Activated CD8-positive, alpha-beta T cell treated with anti-CD3 and anti-CD28 coated beads, Interleukin-2, amount 10 ng/mL, durations not matched to agents 7 days and 5 days (primary cell): ENCODE data around the gene MGLL. TPM values are rescaled to one million over a fixed set of nuclear protein-coding genes. Genes with fewer than 3 reads are reported as not detected.
A peak's percentile ranks its signal among the peaks of the same experiment; 100 is the strongest.

ENCODE experiments used
- ATAC-seq: fragments of 150-1000 bp; cut with Tn5 transposase; one replicate; pipeline ENCODE4 v1.10.0; 2021; ENCODE audit warnings: moderate library complexity
- CTCF ChIA-PET: fragments of 350-600 bp; sonication (Branson Sonifier 250); formaldehyde crosslinking; loops from one replicate; lab custom pipeline; 2021; ENCODE audit warnings: antibody characterized with exemption; lab: Charles Lee
- POLR2A ChIA-PET: fragments of 350-600 bp; sonication (Branson Sonifier 250); formaldehyde crosslinking; loops from one replicate; lab custom pipeline; 2021; ENCODE audit warnings: antibody characterized with exemption; lab: Charles Lee
- DNase-seq: peaks from one replicate; pipeline ENCODE4 v3.0.0-alpha.2; 2020
- H3K27ac Mint-ChIP-seq: one replicate; pipeline ENCODE4 v1.8.0; 2021; ENCODE audit warnings: mild to moderate bottlenecking, mixed read lengths
- H3K27me3 Mint-ChIP-seq: one replicate; pipeline ENCODE4 v1.8.0; 2021; ENCODE audit warnings: low read depth, mixed read lengths
- H3K36me3 Mint-ChIP-seq: one replicate; pipeline ENCODE4 v1.8.0; 2021; ENCODE audit warnings: low read depth, mixed read lengths
- H3K4me1 Mint-ChIP-seq: one replicate; pipeline ENCODE4 v1.8.0; 2021; ENCODE audit warnings: low read depth, mixed read lengths
- H3K4me3 Mint-ChIP-seq: one replicate; pipeline ENCODE4 v1.8.0; 2021; ENCODE audit warnings: mild to moderate bottlenecking, mixed read lengths
- H3K9me3 Mint-ChIP-seq: one replicate; pipeline ENCODE4 v1.8.0; 2022; ENCODE audit warnings: mixed read lengths; ENCODE audit not compliant: insufficient read depth
- total RNA-seq, 2 experiments: library from RNA; stranded (reverse); gene quantifications; one replicate each; pipeline ENCODE4 v1.2.3, GENCODE V29; 2021

MGLL gene
- total RNA-seq, 2 experiments from 2014 or later = 1.5 to 2.2 TPM

DNA sequence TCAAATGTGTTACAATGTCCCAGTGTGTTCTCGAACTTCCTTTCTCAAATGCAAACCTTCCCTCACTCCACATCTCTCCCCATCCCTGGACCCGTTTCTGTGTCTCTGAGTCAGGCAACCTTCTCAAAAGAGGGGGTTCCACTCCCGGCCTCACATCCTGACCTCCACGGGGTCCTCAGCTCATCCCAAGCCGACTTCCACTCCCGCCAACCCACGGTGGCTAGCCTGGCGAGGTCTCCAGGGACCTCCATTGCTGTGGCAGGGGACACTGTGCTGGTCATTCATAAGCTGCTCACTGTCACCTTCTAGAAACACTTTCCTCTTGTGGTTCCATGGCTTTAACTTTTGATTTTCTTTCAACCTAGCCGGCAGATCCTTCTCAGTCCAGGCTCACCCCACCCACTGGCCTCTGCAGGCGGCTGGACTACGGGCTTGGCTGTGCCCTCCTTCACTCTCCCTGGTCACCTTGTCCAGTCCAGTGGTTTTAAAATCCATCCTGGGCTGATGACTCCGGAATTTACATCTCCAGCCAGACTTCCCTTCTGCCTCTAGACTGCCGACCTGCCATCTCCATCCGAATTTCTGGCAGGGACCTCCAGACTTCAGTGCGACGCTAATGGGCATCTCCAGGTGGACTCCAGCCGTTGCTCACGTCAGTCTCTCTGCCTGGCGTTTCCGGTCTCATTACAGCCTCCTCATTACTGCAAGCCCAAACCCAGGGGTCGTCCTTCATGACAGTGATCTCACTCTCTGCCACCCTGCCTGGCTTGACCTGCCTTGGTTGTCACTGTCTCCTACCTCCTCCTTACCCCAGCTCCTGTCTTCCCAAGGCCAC lies 129.6 kb downstream of the MGLL start:
- no peaks in the 10 kb centered on the region for H3K36me3 Mint-ChIP-seq
- H3K9me3 Mint-ChIP-seq = no peaks in the 10 kb centered on the region
- POLR2A ChIA-PET = no interaction called here
- no peak overlapping the region for H3K4me3 Mint-ChIP-seq
- no peak overlapping the region for H3K27ac Mint-ChIP-seq
- no peak for ATAC-seq
- no peak for DNase-seq
- H3K4me1 Mint-ChIP-seq = peaks cover 7% of the 10 kb centered on the region
- no peaks in the 10 kb centered on the region for H3K27me3 Mint-ChIP-seq
- CTCF ChIA-PET = interaction anchor here (1.7 kb wide), 1 partner anchor 98 kb away, joined by 4 read pairs; no protein-coding TSS in a partner anchor

- Mint-ChIP-seq H3K27ac (no peak overlapping the region), H3K4me1 (peaks cover 4% of the 10 kb centered on the region), H3K4me3 (no peak overlapping the region), H3K27me3 (no peaks in the 10 kb centered on the region), H3K36me3 (no peaks in the 10 kb centered on the region), H3K9me3 (no peaks in the 10 kb centered on the region)
- CTCF ChIA-PET = interaction anchor here (0.9 to 1.7 kb wide), 2 partner anchors 99 to 279 kb away, joined by 3 to 4 read pairs; no protein-coding TSS in a partner anchor
- no peak for DNase-seq
- no peak for ATAC-seq
- POLR2A ChIA-PET = no interaction called here
Observed at GRCh38 chr3:127691974-127692373, 130.3 kb downstream of the MGLL start.

DNA sequence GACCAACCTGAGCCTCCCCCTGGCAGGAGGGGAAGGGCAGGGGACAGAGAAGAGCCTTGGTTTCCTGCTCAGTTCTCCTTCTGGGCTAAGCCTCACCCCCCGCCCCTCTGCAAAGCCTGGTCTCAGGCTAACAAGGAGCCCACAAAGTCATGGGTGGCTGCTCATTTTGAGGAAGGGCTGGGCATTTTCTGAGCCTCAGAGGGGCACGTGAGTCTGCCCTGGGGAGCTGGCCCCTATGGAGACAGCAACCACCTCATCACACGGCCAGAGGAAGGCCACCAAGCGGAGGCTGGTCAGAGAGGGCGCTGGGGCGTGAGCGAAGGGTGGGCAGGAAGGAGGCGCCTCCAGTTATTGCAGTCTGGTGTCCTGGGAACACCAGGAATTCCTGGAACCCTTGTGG lies 130.8 kb downstream of the MGLL start:
- no peak for ATAC-seq
- POLR2A ChIA-PET = no interaction called here
- no peaks in the 10 kb centered on the region for H3K4me1 Mint-ChIP-seq

GRCh38 chr3:127690823-127691452 lies 131.4 kb downstream of the MGLL start:
- no peak for DNase-seq
- no peaks in the 10 kb centered on the region for H3K36me3 Mint-ChIP-seq
- no peak overlapping the region for H3K27ac Mint-ChIP-seq
- POLR2A ChIA-PET = no interaction called here
- H3K27me3 Mint-ChIP-seq = no peaks in the 10 kb centered on the region
- CTCF ChIA-PET = interaction anchor here (0.9 to 1.2 kb wide), 4 partner anchors 12 to 280 kb away, joined by 3 to 5 read pairs (median 3); no protein-coding TSS in a partner anchor
- ATAC-seq = peak; percentile 50
- no peak overlapping the region for H3K4me3 Mint-ChIP-seq
- H3K4me1 Mint-ChIP-seq = no peaks in the 10 kb centered on the region
- H3K9me3 Mint-ChIP-seq = no peaks in the 10 kb centered on the region

More for the DNA sequence above, 130.8 kb downstream of the MGLL start:
- H3K36me3 Mint-ChIP-seq = no peaks in the 10 kb centered on the region
- H3K4me3 Mint-ChIP-seq = no peak overlapping the region
- CTCF ChIA-PET = interaction anchor here (0.9 to 1.2 kb wide), 4 partner anchors 12 to 279 kb away, joined by 3 to 5 read pairs (median 3); no protein-coding TSS in a partner anchor
- DNase-seq = no peak
- no peak overlapping the region for H3K27ac Mint-ChIP-seq
- H3K27me3 Mint-ChIP-seq = no peaks in the 10 kb centered on the region
- no peaks in the 10 kb centered on the region for H3K9me3 Mint-ChIP-seq

GRCh38 chr3:127690106-127690505 lies 132.2 kb downstream of the MGLL start:
- H3K4me3 Mint-ChIP-seq = no peak overlapping the region
- no peaks in the 10 kb centered on the region for H3K36me3 Mint-ChIP-seq
- H3K4me1 Mint-ChIP-seq = no peaks in the 10 kb centered on the region
- ChIA-PET POLR2A (no interaction called here), CTCF (interaction anchor here (1.2 to 1.4 kb wide), 2 partner anchors 115 to 146 kb away, joined by 3 to 6 read pairs; no protein-coding TSS in a partner anchor)
- H3K27ac Mint-ChIP-seq = no peak overlapping the region
- DNase-seq (no peak), ATAC-seq (no peak)
- no peaks in the 10 kb centered on the region for H3K27me3 Mint-ChIP-seq
- H3K9me3 Mint-ChIP-seq = no peaks in the 10 kb centered on the region

- Mint-ChIP-seq H3K36me3 (no peaks in the 10 kb centered on the region), H3K27me3 (no peaks in the 10 kb centered on the region), H3K4me1 (no peaks in the 10 kb centered on the region), H3K9me3 (no peaks in the 10 kb centered on the region), H3K4me3 (no peak overlapping the region), H3K27ac (no peak overlapping the region)
- CTCF ChIA-PET = interaction anchor here (1.2 to 1.4 kb wide), 2 partner anchors 114 to 147 kb away, joined by 3 to 6 read pairs; no protein-coding TSS in a partner anchor
- POLR2A ChIA-PET = no interaction called here
- DNase-seq (no peak), ATAC-seq (no peak)
Observed at GRCh38 chr3:127689266-127689860, 133.0 kb downstream of the MGLL start.

DNA sequence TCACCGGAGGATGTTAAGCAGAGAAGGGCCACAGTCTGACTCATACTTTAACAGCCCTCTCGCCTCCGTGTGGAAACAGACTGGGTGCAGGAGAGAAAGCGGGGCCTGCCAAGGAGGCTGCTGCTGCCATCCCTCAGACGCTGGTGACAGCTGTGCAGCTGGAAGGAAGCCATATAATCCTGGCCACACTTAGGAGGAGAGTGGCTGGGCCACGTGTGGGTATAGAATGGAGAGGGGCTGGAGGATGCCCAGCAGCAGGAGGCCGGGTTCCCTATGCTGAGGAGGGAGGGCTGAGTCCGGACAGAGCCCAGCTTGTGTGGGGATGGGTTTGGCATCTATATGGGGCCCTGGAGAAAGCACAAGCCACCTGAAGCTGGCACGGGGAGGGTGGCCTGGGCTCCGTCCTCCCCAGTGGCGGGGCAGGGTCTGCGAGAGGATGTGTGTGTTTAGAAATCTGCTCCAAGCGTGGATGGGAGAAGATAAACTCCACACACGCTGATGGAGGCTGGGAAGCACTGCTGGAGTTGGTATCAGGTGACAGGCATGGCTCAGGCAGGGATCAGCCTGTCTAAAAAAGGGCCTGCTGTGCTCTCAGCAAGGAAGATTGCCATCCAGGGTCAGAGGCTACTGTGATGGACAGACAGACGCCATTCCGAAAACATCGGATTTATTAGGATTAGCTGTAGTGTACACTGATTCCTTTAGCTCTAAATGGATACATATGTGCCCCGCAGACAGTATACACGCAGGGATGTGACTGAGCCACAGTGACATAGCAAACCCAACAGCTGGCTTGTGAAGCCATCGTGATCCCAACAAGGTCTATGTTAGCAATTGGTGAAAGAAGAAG lies 133.7 kb downstream of the MGLL start:
- no peak overlapping the region for H3K27ac Mint-ChIP-seq
- ATAC-seq (no peak), DNase-seq (no peak)
- ChIA-PET CTCF (interaction anchor here (1.2 to 1.4 kb wide), 2 partner anchors 114 to 147 kb away, joined by 3 to 6 read pairs; no protein-coding TSS in a partner anchor), POLR2A (no interaction called here)
- no peaks in the 10 kb centered on the region for H3K36me3 Mint-ChIP-seq
- no peaks in the 10 kb centered on the region for H3K27me3 Mint-ChIP-seq
- H3K4me1 Mint-ChIP-seq = peaks cover 3% of the 10 kb centered on the region
- H3K9me3 Mint-ChIP-seq = no peaks in the 10 kb centered on the region
- no peak overlapping the region for H3K4me3 Mint-ChIP-seq

GRCh38 chr3:127688022-127688415 lies 134.3 kb downstream of the MGLL start:
- POLR2A ChIA-PET = no interaction called here
- CTCF ChIA-PET = no interaction called here
- H3K4me3 Mint-ChIP-seq = no peak overlapping the region
- no peak overlapping the region for H3K27ac Mint-ChIP-seq
- ATAC-seq (no peak), DNase-seq (no peak)
- no peaks in the 10 kb centered on the region for H3K27me3 Mint-ChIP-seq
- H3K9me3 Mint-ChIP-seq = no peaks in the 10 kb centered on the region
- H3K4me1 Mint-ChIP-seq = peaks cover 6% of the 10 kb centered on the region
- H3K36me3 Mint-ChIP-seq = no peaks in the 10 kb centered on the region

- Mint-ChIP-seq H3K4me1 (peaks cover 6% of the 10 kb centered on the region), H3K36me3 (no peaks in the 10 kb centered on the region), H3K4me3 (no peak overlapping the region), H3K27me3 (no peaks in the 10 kb centered on the region), H3K9me3 (no peaks in the 10 kb centered on the region), H3K27ac (no peak overlapping the region)
- ATAC-seq = no peak
- ChIA-PET CTCF (no interaction called here), POLR2A (no interaction called here)
- no peak for DNase-seq
Observed at GRCh38 chr3:127687228-127687737, 135.0 kb downstream of the MGLL start.

- no peak overlapping the region for H3K27ac Mint-ChIP-seq
- no peaks in the 10 kb centered on the region for H3K27me3 Mint-ChIP-seq
- ChIA-PET POLR2A (no interaction called here), CTCF (no interaction called here)
- DNase-seq (no peak), ATAC-seq (no peak)
- peaks cover 9% of the 10 kb centered on the region for H3K4me1 Mint-ChIP-seq
- H3K9me3 Mint-ChIP-seq = no peaks in the 10 kb centered on the region
- no peak overlapping the region for H3K4me3 Mint-ChIP-seq
- no peaks in the 10 kb centered on the region for H3K36me3 Mint-ChIP-seq
Observed at GRCh38 chr3:127686512-127686894, 135.8 kb downstream of the MGLL start.
